Stimulated activated CD4-positive, alpha-beta T cell treated with anti-CD3 and anti-CD28 coated beads, Interleukin-4, amount 100 ng/mL, for 1 hour (primary cell): ENCODE measurements around the gene SLC9A7.

ENCODE experiments used
- DNase-seq: peaks from one replicate; pipeline ENCODE4 v3.0.0-alpha.2; 2020

SLC9A7 gene

DNA sequence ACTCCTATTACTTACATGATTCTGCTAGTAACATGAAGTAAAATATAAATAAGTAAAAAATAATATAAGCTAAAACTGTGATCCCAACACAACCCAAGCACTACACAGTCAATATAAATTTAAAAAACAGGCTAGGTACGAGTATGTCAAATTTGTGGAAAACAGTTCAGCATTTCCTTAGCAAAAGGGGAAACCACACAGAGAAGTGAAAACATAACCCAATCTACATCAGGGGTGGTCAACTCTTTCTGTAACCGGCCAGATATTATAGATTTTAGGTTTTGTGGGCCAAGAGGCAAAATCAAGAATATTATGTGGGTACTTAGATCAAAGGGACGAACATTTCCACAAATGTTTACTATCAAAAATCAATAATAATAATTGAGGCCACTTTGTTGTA, 115.3 kb downstream of the SLC9A7 start:
- DNase-seq: no peak

DNA sequence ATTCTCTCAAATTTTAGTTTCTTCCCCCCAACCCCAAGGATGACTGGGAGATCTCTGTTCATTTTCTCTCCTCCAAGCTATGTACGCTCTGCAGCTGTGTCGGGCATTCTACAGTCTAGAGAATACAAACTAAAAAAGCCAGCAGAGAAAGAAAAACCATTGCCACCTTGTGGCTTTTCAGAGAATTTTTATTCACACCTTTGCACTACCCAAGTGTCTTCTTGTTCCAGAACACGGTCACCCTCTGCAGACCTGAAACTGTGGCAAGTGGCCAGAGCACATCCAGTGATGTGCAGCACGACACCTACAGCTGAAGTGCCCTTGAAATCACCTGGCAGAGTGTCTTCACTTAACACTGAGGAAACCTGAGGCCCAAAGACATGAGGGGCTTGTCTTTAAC, 116.8 kb downstream of the SLC9A7 start:
- DNase-seq: no peak

DNA sequence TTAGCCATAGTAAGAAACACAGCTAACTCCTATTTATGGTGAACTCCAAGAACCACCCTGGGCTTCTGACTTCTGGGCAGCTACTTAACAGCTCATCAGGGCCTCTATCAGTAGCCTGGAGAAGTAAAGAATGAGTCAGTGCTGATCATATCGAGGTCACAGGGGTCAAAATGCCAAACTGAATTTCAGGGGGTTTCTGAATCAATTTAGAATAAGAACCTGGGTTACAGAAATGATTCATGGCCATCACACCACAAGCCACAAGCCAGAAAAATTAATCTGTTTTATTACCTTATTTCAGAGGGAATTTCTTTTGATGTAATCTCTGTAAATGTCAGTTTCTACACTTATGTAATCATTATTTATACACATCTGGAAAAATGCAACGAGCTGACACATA, 121.0 kb downstream of the SLC9A7 start:
- no peak for DNase-seq

DNA sequence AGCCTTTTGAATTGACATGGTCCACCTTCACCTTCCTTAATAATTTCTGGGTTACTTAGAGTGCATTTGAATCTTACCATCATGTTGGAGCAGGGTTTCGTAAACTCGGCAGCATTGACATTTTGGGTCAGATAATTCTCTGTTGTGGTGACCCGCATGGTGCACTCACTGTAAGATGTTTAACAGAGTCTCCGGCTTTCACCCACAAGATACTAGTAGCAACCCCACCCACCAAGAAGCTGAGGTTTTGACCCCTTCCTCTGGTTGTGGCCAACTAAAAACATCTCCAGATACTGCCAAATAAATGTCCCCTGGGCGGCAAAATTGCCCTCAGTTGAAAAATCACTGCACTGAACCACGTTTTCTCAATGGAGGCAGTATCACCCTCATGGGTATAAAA, 122.7 kb downstream of the SLC9A7 start:
- no peak for DNase-seq

DNA sequence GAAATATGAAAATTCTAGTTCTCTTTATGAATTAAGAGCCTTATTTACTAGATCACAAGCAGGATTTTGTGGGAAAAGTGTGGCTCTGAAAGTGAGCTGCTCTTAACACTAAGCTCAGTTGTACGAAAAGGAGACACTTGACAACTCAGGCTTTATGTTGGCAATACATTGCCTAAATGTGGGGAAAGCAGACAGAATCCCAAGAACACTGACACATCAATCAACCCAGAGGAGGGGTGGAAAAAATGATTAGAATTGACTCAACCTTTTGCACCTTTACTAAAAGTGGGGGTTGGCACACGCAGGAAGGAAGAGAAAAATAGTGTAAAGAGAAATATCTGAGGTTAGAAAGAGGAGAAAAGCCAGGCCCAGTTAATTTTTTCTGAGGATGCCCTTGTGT, 123.7 kb downstream of the SLC9A7 start:
- DNase-seq: no peak

DNA sequence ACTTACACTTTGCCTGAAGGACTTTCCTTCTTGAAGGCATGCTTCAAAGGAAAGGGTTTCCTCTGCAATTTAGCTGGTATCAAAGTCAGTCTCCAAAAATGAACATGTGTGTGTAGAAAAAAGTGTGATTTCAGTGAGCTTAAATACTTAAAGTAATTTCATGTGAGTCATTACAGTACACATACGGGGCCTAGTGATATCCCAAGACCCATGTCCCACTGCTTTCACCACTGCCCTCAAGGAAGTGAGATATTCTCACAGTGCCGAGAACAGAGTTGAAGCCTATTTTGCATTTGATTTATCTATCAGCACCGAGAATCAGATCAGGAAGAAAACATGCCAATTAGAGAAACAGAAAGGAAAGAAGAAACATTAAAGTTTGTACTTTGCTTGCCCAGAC, 124.3 kb downstream of the SLC9A7 start:
- no peak for DNase-seq

DNA sequence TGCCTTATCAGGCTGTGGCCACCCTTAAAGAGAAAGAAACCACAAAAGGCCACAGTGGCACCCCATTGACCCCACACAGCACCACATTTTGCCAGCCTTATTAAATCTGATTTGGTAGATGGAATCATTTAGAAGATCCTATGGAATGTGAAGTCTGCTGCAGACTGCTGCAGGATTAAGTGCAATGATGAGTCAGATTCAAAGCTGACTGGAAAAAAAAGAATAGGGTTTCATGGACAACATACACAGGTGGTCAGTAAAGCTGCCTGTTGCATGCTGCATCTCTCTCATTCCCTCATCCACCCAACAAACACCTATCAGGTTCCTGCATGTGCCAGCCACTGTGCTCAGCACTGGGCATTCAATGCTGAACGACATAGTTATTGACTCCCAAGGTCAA, 128.8 kb downstream of the SLC9A7 start:
- no peak for DNase-seq

DNA sequence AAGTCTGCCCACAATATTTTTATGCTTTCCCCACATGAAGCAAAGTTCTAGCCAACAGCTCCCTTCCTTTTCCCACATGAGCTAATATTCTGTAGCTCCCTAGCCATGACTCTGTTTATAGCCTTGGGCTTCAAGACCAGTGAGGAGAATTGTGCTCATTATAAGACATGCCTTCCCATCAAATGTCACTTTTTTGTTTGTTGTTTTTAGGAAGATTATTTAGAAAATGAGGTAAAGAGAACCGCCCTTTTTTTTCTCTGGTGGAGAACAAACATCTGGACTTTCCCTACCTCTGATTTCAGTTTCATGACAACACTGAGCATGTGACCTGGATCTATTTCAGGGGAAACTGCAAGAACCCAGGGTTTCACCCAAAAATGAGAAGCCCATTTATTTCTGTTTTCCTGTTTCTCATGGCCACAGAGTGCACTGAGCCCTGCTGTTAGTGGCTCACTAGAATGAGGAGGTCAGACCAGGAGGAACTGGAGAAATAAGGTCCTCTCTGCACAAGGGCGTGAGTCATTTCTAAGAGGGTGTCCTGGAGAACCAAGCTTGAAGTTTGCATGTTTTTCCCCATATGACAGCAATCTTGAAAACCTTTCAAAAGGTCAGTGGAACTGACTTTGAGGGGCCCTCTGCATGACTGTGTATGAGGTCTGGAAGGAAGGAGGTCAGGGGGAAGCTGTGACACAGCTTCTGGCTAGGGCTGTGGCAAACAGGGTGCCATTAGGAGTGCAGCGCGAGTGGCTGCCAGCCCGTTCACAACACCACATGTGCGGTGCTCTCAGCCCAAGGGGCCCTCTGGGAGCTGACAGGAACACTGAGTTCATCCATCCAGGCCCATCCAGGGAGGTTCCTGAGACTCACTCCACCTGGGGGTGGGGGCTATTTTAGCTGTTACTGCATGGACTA, 130.2 kb downstream of the SLC9A7 start:
- no peak for DNase-seq

DNA sequence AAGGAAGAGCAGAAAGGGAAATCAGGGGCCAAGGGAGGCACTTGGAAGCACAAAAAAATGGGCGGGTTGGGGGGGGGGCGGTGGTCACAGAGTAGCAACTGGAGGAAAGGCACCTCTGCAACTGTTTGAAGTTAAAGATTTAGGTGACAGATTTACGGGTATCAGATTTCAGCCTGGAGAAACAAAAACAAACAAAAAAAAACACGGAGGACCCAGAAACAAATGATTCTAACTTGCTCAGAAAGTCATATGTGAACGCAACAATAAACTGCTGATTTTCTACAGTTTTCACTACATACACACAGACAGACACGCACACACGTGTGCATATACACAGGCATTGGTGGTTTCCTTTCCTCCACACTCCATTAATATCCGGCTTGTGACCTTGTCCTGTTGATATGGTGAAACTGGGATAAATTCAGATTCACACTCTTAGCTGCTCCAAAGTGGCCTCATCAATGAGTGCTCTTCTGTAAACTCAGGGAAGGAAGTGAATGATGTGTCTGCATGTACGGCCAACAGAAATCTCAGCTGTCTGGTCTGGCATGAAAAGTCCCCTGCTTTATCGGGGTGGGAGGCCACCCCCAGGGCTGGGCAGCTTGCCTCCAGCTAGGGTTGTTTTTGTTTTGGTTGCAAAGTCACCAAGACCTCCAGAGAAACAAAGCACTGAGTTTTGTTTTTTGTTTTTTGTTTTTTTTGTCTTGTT, 131.1 kb downstream of the SLC9A7 start:
- no peak for DNase-seq

DNA sequence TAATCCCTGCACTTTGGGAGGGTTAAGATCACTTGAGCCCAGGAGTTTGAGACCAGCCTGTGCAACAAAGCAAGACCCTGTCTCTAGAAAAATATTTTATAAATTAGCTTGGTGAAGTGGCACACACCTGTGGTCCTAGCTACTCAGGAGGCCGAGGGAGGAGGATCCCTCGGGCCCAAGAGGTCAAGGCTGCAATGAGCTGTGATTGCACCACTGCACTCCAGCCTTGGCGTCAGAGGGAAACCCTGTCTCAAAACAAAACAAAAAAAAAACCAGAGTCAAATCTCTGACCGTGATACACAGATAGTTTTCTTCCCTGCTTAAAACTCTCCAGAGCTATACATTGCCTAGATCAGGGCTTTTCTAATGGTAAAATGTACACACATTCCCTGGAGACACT, 131.9 kb downstream of the SLC9A7 start:
- DNase-seq: no peak

DNA sequence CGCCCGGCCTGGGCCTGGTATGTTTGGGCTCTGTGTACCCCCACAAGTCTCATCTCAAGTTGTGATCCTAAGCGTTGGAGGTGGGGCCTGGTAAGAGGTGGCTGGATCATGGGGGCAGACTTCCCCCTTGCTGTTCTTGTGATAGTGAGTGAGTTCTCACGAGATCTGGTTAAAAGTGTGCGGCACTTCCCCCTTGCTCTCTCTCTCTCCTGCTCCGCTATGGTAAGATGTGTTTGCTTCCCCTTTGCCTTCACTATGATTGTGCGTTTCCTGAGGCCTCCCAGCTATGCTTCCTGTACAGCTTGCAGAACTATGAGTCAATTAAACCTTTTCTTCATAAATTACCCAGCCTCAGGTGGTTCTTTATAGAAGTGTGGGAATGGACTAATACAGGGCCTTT, 132.4 kb downstream of the SLC9A7 start:
- DNase-seq: no peak

DNA sequence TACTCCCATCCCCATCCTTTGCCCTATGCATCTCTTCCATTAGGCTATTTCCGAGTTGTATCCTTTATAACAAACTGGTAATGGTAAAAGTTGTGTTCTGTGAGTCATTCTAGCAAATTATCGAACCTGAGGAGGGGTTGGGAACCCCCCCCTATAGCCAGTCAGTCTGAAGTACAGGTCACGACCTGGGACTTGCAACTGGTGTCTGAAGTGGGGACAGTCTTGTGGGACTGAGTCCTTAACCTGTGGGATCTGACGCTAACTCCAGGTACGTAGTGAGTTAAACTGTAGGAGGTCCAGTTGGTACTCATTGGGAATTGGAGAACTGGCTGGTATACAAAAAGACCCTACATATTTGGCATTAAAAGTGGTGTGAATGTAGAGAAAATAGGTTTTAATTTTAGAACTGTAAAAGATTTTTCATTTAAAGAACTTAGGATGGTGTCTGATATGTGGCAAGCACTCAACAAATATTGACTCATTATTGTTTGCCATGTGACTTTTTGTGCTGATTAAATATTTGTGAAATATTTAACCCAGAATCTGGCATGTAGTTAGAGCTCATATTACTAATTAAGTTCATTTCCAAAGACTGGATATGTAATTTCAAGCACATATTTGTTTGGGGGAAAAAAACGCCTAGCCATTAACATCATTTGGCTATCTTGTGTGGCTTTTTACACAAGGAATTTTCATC, 134.7 kb downstream of the SLC9A7 start:
- no peak for DNase-seq

DNA sequence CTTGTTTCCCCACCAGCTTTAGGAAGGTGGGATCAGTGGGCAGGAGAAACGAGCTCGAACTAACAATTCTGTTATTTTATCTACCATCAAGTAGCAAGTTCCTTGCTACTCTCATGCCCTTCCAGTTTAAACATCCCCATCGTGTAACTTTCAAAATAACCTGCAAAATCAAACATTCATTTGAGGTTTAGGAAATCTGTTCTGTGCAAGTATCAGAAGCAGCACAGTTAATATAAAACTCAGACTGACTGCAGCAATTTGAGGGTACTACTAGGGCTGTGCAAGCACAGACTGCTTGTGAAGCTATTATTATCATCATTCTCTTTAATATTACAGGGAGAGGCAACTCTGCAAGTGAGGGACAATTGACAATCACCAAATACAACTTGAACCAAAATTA, 137.3 kb downstream of the SLC9A7 start:
- DNase-seq: no peak

DNA sequence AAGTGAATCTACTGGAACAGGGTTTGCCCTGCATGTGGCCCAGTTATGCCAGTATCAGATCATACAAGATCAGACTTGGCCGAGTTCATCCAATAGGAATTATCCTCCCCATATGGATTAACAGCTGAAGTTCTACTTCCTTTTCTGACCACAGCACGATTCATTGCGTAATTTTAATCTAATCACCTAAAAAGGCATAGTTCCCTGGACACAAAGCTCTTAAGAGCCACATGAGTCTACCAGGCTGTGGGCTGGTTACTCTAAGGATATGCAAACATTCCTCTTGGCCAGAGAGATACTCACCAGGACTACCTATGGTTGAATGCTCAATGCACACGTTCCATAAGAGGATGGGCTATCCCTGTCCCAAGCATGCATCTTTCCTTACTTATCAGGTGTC, 138.4 kb downstream of the SLC9A7 start:
- no peak for DNase-seq

DNA sequence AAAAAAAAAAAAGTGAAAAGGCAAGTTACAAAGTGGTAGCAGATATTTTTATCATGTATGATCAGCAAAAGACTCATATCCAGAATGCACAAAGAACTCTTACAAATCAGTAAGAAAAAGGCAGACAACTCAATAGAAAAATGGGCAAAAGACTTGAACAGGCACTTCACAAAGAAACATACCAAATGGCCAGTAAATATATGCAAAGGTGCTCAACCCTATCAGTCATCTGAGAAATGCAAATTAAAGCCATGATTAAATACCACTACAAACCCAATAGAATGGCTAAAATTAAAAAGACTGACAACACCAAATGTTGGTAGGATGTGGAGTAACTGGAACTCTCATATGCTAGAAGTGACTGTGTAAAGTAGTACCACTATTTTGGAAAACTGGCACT, 140.0 kb downstream of the SLC9A7 start:
- no peak for DNase-seq

DNA sequence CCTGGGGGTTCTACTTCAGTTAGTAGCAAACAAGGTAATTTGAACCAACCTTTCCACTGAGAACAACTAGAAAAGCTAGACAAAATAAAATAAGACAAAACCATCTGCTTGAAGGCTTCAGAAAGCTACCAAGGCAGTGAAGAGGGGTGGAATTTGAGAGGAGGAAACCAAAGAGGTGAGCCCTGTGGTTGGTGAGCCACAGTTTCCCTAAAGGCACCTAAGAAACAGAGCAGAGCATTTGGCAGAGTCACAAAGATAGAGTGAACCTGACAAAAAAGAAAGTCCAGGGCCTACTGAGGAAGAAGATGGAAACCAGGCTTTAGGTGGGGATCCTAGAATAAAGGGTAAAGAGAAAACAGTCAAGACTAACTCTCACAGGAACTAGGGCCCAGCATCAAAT, 141.0 kb downstream of the SLC9A7 start:
- DNase-seq: no peak

DNA sequence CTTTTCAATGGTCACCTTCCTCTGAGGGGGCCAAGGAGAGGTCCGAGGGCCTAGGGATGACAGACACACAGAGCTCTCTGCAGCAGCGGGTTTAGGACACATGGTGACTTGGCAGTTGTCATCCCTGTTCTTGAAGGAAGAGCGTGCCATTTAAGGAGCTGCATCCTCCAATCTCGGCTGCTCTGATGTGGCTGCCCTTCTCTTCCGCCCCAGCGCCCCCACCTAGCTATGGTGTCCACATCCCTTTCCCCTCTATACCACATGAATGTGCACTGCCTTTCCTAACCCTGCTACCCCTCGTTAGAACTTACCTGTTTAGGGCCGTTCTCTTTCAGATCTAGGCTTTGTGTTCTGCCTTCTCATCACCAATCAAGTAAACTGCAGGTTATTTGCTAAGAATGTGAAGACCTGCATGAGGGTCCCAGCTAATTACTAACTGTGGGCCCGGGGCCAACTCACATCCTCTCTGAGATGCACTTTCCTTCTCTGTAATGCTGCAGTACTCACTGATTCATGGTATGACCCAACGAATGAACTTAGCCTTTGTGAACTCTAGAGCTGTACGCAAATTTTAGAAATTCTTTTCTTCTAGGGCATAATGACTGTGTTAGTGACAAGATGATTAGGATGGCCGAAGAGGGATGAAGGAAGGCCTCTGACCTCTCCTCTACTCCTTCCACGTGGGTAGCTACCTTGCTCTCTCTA, 147.1 kb downstream of the SLC9A7 start:
- no peak for DNase-seq

DNA sequence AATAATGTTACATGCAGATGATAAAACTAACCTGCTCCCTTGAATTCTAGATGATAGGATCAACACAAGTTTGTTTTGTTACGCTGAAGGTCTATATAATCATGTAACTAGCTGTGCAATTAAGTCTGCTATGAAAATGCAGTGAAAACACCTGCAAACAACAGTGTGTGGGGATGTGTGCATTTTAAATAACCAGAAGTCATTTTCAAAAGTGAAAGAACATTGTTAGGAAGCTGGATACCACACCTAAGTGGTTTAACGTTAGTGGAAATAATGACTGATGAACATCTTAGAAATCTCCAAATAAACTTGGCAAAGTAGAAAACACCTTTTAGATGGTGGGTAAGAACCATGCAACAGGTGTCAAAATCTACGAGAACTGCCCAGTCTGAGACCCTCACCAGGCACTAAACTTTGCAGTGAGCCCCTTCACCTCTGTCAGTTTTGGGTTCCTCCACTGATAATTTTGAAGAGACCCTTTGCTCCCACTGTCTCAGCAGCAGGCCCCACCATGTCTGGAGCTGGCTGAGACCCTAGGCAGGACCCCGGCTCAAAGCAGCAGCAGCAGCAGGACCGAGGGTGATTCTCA, 148.8 kb downstream of the SLC9A7 start:
- no peak for DNase-seq

DNA sequence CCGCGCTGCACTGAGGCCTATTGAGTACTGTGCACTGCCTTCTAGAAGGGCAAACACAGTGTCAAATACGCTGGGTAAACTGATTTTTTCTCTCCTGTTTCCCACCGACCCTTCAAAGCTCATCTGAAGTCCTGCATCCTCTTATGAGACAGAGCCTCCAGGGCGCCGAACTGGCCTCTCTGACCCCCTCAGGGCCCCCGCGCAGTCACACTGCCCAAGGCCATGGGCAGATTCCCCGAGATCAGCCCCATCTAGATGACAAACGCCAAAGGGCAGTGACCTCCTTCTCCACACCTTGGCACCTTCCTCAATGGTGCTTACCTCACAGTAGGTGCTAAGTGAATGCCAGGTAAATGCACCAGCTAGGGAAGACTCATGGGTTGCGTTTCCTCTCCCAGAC, 151.0 kb downstream of the SLC9A7 start:
- no peak for DNase-seq

DNA sequence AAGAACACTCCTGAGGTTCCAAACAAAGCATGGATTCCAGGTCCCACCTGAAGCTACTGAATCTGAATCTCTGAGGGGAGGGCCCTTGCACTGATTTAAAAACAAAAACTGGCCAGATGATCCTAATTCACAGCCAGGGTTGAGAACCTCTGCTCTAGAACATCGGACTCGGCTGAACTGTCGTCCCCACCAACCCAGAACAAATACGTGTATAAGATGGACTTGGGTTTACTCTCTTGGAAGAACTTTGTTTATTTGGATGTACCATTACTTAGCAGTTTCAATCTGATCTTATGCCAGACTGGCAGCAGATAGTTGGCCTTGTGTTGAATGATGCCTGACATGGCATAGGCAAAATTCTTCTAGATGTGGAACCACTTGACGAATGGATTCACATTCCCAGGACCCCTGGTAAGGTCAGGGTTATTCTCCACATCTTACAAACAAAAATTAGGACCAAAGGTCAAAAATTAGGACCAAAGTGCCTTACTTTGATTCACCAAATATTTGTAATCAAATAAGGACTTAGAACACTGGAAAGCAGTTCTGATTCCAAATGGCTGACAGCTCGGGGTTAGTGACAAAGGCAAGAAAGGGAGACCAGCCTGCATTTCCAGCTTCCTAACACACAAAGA, 156.3 kb downstream of the SLC9A7 start:
- no peak for DNase-seq

DNA sequence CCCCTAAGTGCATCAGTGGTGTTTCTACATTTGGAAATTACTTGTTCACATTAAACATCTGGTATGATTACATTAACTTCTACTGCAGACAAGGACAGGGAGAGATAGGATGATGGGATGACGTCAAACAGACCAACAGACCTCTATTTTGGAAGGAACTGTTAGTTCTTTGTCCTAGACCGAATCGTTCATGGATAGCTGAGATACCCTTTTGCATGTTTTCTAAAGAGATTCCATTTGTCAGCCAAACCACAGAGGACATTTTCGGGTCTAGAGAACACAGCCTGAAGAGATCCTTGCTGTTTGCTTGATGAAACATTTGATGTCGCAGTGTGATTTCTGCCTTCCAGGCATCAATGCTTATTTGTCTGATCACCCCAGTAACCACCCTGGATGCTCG, 157.6 kb downstream of the SLC9A7 start:
- no peak for DNase-seq

DNA sequence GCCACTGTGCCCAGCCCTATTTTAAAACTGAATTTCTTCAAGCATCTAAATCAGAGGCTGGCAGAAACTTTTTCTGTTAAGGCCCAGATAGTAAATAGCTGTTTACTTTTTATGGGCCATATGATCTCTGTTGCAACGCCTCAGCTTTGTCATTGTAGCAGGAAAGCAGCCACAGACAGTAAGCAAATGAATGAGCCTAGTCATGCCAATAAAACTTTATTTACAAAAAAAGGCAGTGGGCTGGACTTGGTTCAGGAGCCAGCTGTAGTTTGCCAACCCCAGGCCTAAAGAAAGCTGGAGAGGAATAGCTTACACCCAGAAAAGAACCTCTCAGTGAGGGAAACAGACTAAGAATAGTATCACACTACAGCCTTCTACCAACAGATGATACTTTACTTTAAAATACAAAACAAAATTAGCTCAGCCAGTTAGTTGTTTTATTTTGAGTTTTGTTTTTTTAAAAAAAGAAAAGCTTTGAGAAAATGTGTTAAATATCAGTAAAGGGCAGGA, 159.8 kb downstream of the SLC9A7 start:
- DNase-seq: no peak
